ENCODE data around the gene CERS5. TPM values are rescaled to one million over a fixed set of nuclear protein-coding genes. Genes with fewer than 3 reads are reported as not detected.

CERS5 gene
- total and polyA plus RNA-seq, 10 of the 15 experiments (the other 5 are each of a cell fraction or from before 2014, with no cell fraction given), result 6.8 to 50.1 (median 31.8) TPM

- no peak overlapping the region for H3K27ac ChIP-seq (ENCODE audit: control insufficient read depth, insufficient read depth)
- H3K9ac ChIP-seq (ENCODE audit: control insufficient read depth, insufficient read depth, low read length), result no peak overlapping the region
- no TSS peak for BruUV-seq (replicated peaks)
- H4K20me1 ChIP-seq (ENCODE audit: control insufficient read depth, insufficient read depth), result 0 out of 2 replicates have a peak, but pooled peaks cover 4% of the 10 kb centered on the region
- H3K27me3 ChIP-seq (replicated peaks in 1 of 2; ENCODE audit: control insufficient read depth in 2 of 2, insufficient read depth in 2 of 2, low read length in 1 of 2), result no peaks in the 10 kb centered on the region
- ChIA-PET SMC1A (ENCODE audit: uncharacterized antibody, unreplicated experiment) (interaction anchor here (0.8 to 3.9 kb wide), 13 partner anchors 10 to 87 kb away, joined by 3 to 29 read pairs (median 6); partner anchors contain the start of gene COX14), RAD21 (ENCODE audit: unreplicated experiment) (interaction anchor here (0.7 to 5.6 kb wide), 10 partner anchors 14 to 226 kb away, joined by 3 to 47 read pairs (median 5); partner anchors contain the start of genes CERS5 and COX14), POLR2A (interaction anchor here (0.6 to 1.2 kb wide), 2 partner anchors 24 to 83 kb away, joined by 3 to 5 read pairs; no protein-coding TSS in a partner anchor), CTCF (interaction anchor here (0.7 to 9.0 kb wide), 27 partner anchors 9 to 342 kb away, joined by 3 to 250 read pairs (median 5); partner anchors contain the start of genes CERS5, COX14 and GPD1)
- no peak overlapping the region for H2AFZ ChIP-seq (ENCODE audit: control insufficient read depth, low read depth, low read length)
- in situ Hi-C loops (cut with MboI) (no loop called here), intact Hi-C loops (cut with micrococcal nuclease; ENCODE audit: unreplicated experiment) (loop anchor here (1.0 kb wide), 1 partner anchor 87 kb away; no protein-coding TSS in a partner anchor)
- ATAC-seq (peak; percentile 56), DNase-seq (ENCODE audit: low read depth, low spot score) (peak; percentile 37), FAIRE-seq (peak; percentile 75)
- 2% methylated on average over 3 of the region's 3 CpGs for WGBS (ENCODE audit: insufficient coverage, insufficient replicate concordance, low lambda C conversion rate, missing lambda C conversion rate)
- H3K36me3 ChIP-seq (ENCODE audit: control insufficient read depth in 2 of 2, insufficient read depth in 2 of 2, low read length in 1 of 2), result peaks cover 3 to 20% of the 10 kb centered on the region in 2 experiments
- H3K4me1 ChIP-seq (ENCODE audit: control insufficient read depth, insufficient read depth, low read length), result no peaks in the 10 kb centered on the region
- H3K4me2 ChIP-seq (ENCODE audit: control insufficient read depth, insufficient read depth), result no peak overlapping the region
- TF ChIP-seq SPI1 (IDR thresholded peaks at IDR 0.05; ENCODE audit: borderline replicate concordance, insufficient read depth, low read depth, low read length), result peak; percentile 34; the same call in 1 of the 2 replicates
- no peak for TF ChIP-seq GABPA (IDR thresholded peaks at IDR 0.05; ENCODE audit: low read depth)
- TF ChIP-seq RAD21 (IDR thresholded peaks at IDR 0.05; ENCODE audit: insufficient read depth, low read depth, low read length), result peak; percentile 67
- TF ChIP-seq, protein P1, sequence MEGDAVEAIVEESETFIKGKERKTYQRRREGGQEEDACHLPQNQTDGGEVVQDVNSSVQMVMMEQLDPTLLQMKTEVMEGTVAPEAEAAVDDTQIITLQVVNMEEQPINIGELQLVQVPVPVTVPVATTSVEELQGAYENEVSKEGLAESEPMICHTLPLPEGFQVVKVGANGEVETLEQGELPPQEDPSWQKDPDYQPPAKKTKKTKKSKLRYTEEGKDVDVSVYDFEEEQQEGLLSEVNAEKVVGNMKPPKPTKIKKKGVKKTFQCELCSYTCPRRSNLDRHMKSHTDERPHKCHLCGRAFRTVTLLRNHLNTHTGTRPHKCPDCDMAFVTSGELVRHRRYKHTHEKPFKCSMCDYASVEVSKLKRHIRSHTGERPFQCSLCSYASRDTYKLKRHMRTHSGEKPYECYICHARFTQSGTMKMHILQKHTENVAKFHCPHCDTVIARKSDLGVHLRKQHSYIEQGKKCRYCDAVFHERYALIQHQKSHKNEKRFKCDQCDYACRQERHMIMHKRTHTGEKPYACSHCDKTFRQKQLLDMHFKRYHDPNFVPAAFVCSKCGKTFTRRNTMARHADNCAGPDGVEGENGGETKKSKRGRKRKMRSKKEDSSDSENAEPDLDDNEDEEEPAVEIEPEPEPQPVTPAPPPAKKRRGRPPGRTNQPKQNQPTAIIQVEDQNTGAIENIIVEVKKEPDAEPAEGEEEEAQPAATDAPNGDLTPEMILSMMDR (IDR thresholded peaks at IDR 0.05 in 2 of 3, conservative IDR thresholded peaks at IDR 0.05 in 1 of 3; ENCODE audit: control insufficient read depth in 2 of 3, extremely low read depth in 1 of 3, insufficient read depth in 1 of 3, low read depth in 3 of 3, low read length in 3 of 3), result peak; percentile 84 to 89 (median 87)
- TF ChIP-seq, protein P2, sequence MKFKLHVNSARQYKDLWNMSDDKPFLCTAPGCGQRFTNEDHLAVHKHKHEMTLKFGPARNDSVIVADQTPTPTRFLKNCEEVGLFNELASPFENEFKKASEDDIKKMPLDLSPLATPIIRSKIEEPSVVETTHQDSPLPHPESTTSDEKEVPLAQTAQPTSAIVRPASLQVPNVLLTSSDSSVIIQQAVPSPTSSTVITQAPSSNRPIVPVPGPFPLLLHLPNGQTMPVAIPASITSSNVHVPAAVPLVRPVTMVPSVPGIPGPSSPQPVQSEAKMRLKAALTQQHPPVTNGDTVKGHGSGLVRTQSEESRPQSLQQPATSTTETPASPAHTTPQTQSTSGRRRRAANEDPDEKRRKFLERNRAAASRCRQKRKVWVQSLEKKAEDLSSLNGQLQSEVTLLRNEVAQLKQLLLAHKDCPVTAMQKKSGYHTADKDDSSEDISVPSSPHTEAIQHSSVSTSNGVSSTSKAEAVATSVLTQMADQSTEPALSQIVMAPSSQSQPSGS (IDR thresholded peaks at IDR 0.05; ENCODE audit: low read length), result 0 out of 2 replicates have a peak, but pooled peaks have one; percentile 14
- TF ChIP-seq, protein P3, sequence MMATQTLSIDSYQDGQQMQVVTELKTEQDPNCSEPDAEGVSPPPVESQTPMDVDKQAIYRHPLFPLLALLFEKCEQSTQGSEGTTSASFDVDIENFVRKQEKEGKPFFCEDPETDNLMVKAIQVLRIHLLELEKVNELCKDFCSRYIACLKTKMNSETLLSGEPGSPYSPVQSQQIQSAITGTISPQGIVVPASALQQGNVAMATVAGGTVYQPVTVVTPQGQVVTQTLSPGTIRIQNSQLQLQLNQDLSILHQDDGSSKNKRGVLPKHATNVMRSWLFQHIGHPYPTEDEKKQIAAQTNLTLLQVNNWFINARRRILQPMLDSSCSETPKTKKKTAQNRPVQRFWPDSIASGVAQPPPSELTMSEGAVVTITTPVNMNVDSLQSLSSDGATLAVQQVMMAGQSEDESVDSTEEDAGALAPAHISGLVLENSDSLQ (IDR thresholded peaks at IDR 0.05), result peak; percentile 31; the same call in 1 of the 2 replicates
- peak; percentile 47; the same call in 1 of the 2 replicates for TF ChIP-seq SMC3 (IDR thresholded peaks at IDR 0.05; ENCODE audit: borderline replicate concordance, low read length)
- no peak for TF ChIP-seq SMAD1 (IDR thresholded peaks at IDR 0.05; ENCODE audit: low read depth, partially characterized antibody)
- H3K79me2 ChIP-seq (ENCODE audit: control insufficient read depth, insufficient read depth, low read length), result peaks cover 9% of the 10 kb centered on the region
- H3K9me3 ChIP-seq (replicated peaks; ENCODE audit: control insufficient read depth, insufficient read depth, low read length), result no peaks in the 10 kb centered on the region
- no peak overlapping the region for H3K4me3 ChIP-seq
Observed at GRCh38 chr12:50088577-50089335, 78.4 kb downstream of the CERS5 start.
